HTR-8/SVneo (cell line): ENCODE measurements around the gene MEGF9.

ENCODE experiments used
- DNase-seq: peaks from one replicate; pipeline ENCODE4 v3.0.0; 2011; ENCODE audit warnings: low spot score, mixed read lengths; ENCODE audit not compliant: insufficient read length
- FAIRE-seq: peaks from 2 replicates; lab custom pipeline; 2011; peaks lifted over from hg19 to GRCh38; lab: Jason Lieb, UNC

Gene MEGF9

GRCh38 chr9:120710110-120710981 is 3.9 kb downstream of the MEGF9 start:
- no peak for FAIRE-seq
- DNase-seq: no peak

GRCh38 chr9:120708526-120709224 is 5.6 kb downstream of the MEGF9 start:
- no peak for DNase-seq
- no peak for FAIRE-seq

- no peak for DNase-seq
- no peak for FAIRE-seq
Observed at GRCh38 chr9:120707170-120707569, 7.1 kb downstream of the MEGF9 start.

GRCh38 chr9:120705174-120705573 is 9.1 kb downstream of the MEGF9 start:
- FAIRE-seq (no peak), DNase-seq (no peak)

- no peak for DNase-seq
- FAIRE-seq: no peak
Observed at GRCh38 chr9:120702075-120702474, 12.2 kb downstream of the MEGF9 start.

- no peak for DNase-seq
- no peak for FAIRE-seq
Observed at GRCh38 chr9:120701248-120701647, 13.0 kb downstream of the MEGF9 start.

- FAIRE-seq (no peak), DNase-seq (no peak)
Observed at GRCh38 chr9:120698766-120699165, 15.5 kb downstream of the MEGF9 start.

GRCh38 chr9:120697448-120697847 is 16.8 kb downstream of the MEGF9 start:
- DNase-seq (no peak), FAIRE-seq (no peak)

- FAIRE-seq: no peak
- no peak for DNase-seq
Observed at GRCh38 chr9:120696551-120697230, 17.6 kb downstream of the MEGF9 start.

GRCh38 chr9:120694559-120694958 is 19.7 kb downstream of the MEGF9 start:
- DNase-seq (no peak), FAIRE-seq (no peak)

GRCh38 chr9:120693700-120694008 is 20.6 kb downstream of the MEGF9 start:
- FAIRE-seq (no peak), DNase-seq (no peak)

GRCh38 chr9:120692901-120693699 is 21.2 kb downstream of the MEGF9 start:
- FAIRE-seq: no peak
- DNase-seq: no peak

- FAIRE-seq (no peak), DNase-seq (no peak)
Observed at GRCh38 chr9:120690372-120690771, 23.9 kb downstream of the MEGF9 start.

GRCh38 chr9:120689860-120690259 is 24.4 kb downstream of the MEGF9 start:
- no peak for DNase-seq
- no peak for FAIRE-seq

- FAIRE-seq (no peak), DNase-seq (no peak)
Observed at GRCh38 chr9:120688758-120689157, 25.5 kb downstream of the MEGF9 start.

- DNase-seq (no peak), FAIRE-seq (no peak)
Observed at GRCh38 chr9:120683150-120683549, 31.1 kb downstream of the MEGF9 start.

- no peak for DNase-seq
- FAIRE-seq: no peak
Observed at GRCh38 chr9:120681121-120681520, 33.1 kb downstream of the MEGF9 start.

GRCh38 chr9:120680579-120680978 is 33.7 kb downstream of the MEGF9 start:
- DNase-seq (no peak), FAIRE-seq (no peak)

GRCh38 chr9:120680161-120680560 is 34.1 kb downstream of the MEGF9 start:
- FAIRE-seq (no peak), DNase-seq (no peak)

GRCh38 chr9:120677965-120678364 is 36.3 kb downstream of the MEGF9 start:
- FAIRE-seq: no peak
- DNase-seq: no peak
